ENCODE data around the gene RIN3. TPM values are rescaled to one million over a fixed set of nuclear protein-coding genes. Genes with fewer than 3 reads are reported as not detected.

RIN3 gene
- total RNA-seq, 1 donor from 2014 or later = 18.8 TPM

- H3K36me3 Mint-ChIP-seq (ENCODE audit: low read depth) = no peaks in the 10 kb centered on the region
- no peak for DNase-seq (ENCODE audit: low spot score)
Measured at GRCh38 chr14:92539875-92540274, 26.3 kb downstream of the RIN3 start.

GRCh38 chr14:92540472-92541048, 27.0 kb downstream of the RIN3 start:
- Mint-ChIP-seq H3K4me1 (ENCODE audit: low read depth) (peaks cover 55% of the 10 kb centered on the region), H3K27ac (ENCODE audit: unreplicated experiment) (peak overlapping the region; percentile 95), H3K4me3 (ENCODE audit: unreplicated experiment) (peak overlapping the region; percentile 5), H3K36me3 (ENCODE audit: low read depth) (no peaks in the 10 kb centered on the region), H3K27me3 (ENCODE audit: low read depth) (no peaks in the 10 kb centered on the region), H3K9me3 (ENCODE audit: low read depth) (peaks cover 2% of the 10 kb centered on the region)
- DNase-seq (ENCODE audit: low spot score) = no peak
- TF ChIP-seq CTCF (IDR thresholded peaks at IDR 0.05) = no peak

More at GRCh38 chr14:92539875-92540274, 26.3 kb downstream of the RIN3 start:
- peak overlapping the region; percentile 95 for H3K27ac Mint-ChIP-seq (ENCODE audit: unreplicated experiment)
- peaks cover 2% of the 10 kb centered on the region for H3K9me3 Mint-ChIP-seq (ENCODE audit: low read depth)
- H3K4me3 Mint-ChIP-seq (ENCODE audit: unreplicated experiment) = no peak overlapping the region
- H3K4me1 Mint-ChIP-seq (ENCODE audit: low read depth) = peaks cover 59% of the 10 kb centered on the region
- TF ChIP-seq CTCF (IDR thresholded peaks at IDR 0.05) = no peak
- H3K27me3 Mint-ChIP-seq (ENCODE audit: low read depth) = no peaks in the 10 kb centered on the region

- Mint-ChIP-seq H3K27ac (ENCODE audit: unreplicated experiment) (peak overlapping the region; percentile 33), H3K27me3 (ENCODE audit: low read depth) (no peaks in the 10 kb centered on the region), H3K36me3 (ENCODE audit: low read depth) (no peaks in the 10 kb centered on the region), H3K9me3 (ENCODE audit: low read depth) (peaks cover 2% of the 10 kb centered on the region), H3K4me1 (ENCODE audit: low read depth) (peaks cover 46% of the 10 kb centered on the region), H3K4me3 (ENCODE audit: unreplicated experiment) (no peak overlapping the region)
- TF ChIP-seq CTCF (IDR thresholded peaks at IDR 0.05) = no peak
- no peak for DNase-seq (ENCODE audit: low spot score)
Measured at GRCh38 chr14:92542766-92543554, 29.4 kb downstream of the RIN3 start.

GRCh38 chr14:92544051-92544720, 30.6 kb downstream of the RIN3 start:
- no peak overlapping the region for H3K27ac Mint-ChIP-seq (ENCODE audit: unreplicated experiment)
- DNase-seq (ENCODE audit: low spot score) = no peak
- H3K27me3 Mint-ChIP-seq (ENCODE audit: low read depth) = no peaks in the 10 kb centered on the region
- H3K36me3 Mint-ChIP-seq (ENCODE audit: low read depth) = no peaks in the 10 kb centered on the region
- TF ChIP-seq CTCF (IDR thresholded peaks at IDR 0.05) = no peak
- H3K4me1 Mint-ChIP-seq (ENCODE audit: low read depth) = peaks cover 37% of the 10 kb centered on the region
- H3K9me3 Mint-ChIP-seq (ENCODE audit: low read depth) = peaks cover 2% of the 10 kb centered on the region
- H3K4me3 Mint-ChIP-seq (ENCODE audit: unreplicated experiment) = no peak overlapping the region

GRCh38 chr14:92546347-92547053, 32.9 kb downstream of the RIN3 start:
- no peaks in the 10 kb centered on the region for H3K36me3 Mint-ChIP-seq (ENCODE audit: low read depth)
- H3K4me1 Mint-ChIP-seq (ENCODE audit: low read depth) = peaks cover 26% of the 10 kb centered on the region
- no peak for TF ChIP-seq CTCF (IDR thresholded peaks at IDR 0.05)
- DNase-seq (ENCODE audit: low spot score) = no peak
- no peak overlapping the region for H3K4me3 Mint-ChIP-seq (ENCODE audit: unreplicated experiment)
- H3K27me3 Mint-ChIP-seq (ENCODE audit: low read depth) = no peaks in the 10 kb centered on the region
- no peak overlapping the region for H3K27ac Mint-ChIP-seq (ENCODE audit: unreplicated experiment)
- no peaks in the 10 kb centered on the region for H3K9me3 Mint-ChIP-seq (ENCODE audit: low read depth)
